ENCODE data around the gene CYB561A3.

The CYB561A3 gene

DNA sequence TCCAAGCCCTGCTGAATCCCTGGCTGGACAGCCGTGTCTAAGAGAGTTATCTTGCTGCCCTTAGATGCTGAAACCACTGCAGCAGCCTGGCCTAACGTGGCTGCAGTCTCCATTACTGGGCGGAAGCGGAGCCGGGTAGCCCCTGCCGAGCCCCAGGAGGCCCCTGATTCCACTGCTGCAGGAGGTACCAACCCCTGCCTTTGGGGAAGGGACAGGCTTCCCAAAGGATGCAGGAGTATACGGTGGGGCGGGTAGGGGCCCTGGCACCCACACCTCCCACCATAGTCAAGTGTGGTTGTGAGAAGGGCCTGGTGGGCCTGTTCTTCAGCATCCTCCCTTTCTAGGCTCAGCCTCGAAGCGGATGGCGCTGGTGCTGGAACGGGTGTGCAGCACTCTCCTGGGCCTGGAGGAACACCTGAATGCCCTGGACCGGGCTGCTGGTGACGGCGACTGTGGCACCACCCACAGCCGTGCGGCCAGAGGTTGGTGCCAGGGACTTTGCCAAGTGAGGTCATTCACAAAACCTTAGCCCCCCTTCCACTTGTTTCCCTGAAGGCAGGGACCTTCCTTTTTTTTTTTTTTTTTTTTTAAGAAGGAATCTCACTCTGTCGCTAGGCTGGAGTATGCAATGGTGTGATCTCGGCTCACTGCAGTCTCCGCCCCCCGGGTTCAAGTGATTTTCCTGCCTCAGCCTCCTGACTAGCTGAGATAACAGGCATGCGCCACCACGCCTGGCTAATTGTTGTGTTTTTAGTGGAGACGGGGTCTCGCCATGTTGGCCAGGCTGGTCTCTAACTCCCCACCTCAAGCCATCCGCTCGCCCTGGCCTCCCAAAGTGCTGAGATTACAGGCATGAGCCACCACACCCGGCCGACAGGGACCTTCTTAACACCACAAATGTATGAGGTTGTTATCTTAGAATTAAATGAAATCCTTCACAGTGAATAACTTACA, 17.6 kb downstream of the CYB561A3 start:
- no peak for DNase-seq

DNA sequence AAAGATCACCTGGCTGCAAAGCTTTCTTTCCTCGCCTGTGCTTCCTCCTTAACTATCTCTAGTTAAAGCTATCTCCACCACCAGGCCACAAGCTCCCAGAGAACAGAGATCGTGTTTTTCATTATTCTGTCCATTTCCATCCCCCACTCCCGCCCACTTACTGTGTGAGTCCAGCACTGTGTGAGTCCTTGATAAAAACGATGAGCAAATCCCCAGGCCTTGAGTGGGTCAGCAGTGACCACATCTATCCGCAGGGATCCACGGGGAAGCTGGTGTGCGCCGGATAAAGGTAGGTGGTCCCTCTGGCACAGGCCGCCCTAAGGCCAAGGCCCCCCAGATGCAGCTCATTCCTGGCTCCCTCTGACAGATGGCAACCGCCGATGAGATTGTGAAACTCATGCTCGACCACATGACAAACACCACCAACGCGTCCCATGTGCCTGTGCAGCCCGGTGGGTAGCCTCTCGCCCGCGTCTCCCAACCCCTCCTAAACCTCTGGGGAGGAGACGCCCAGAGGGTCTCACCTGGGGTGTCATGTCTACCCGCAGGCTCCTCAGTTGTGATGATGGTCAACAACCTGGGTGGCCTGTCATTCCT, 19.4 kb downstream of the CYB561A3 start:
- DNase-seq = no peak

DNA sequence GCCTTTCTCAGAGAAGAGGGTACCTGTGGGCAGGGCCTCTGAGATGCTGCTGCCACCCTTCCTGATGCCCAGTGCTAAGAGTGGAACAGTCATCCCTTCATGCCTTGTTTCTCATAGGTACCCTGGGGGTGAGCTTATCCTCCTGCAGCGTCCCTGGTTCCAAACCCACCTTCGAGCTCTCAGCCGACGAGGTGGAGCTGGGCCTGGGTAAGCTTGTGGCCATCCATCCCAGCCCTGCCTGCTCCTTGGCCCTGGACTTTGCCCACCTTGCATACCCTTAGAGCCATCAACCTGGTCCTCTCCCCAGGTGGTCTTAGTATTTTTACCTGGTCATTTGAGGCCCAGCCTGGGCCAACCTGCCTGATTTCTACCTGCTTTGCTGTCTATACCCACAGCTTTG, 20.0 kb downstream of the CYB561A3 start:
- no peak for DNase-seq

DNA sequence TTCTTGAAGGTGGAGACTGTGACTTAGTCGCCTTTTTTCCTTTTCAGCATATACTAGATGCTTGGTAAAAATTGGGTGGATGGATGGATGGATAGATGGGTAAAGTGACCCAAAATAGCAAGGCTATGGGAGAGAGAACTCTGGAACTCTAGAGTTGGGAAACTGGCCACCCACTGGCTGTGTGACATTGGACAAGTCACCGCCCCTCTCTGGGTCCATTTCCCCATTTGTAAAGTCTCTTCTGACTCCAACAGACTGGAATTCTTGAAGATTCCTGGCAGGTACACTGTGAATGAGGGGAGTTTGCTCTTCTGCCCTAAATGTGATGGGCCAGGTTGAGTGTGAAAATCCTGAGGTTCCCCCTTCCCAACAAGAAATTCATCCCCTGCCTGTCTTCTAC, 20.7 kb downstream of the CYB561A3 start:
- no peak for DNase-seq

DNA sequence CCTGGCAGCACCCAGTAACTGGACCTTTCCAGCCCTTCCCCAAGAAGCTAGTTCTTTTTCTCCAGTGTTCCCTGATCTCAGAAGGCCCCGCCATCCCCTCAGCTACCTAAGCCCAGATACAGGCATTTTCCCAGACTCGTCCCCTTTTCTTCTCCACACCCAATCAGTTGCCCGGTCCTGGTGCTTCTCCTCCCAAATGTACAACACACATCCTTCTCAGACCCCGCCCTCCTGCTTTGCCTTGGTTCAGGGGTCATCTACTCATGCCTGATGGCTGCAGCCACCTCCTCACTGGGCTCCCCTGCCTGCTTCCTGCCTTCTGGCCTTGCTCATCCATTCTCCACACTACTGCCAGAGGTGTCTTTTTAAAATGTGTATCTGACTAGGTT, 22.2 kb downstream of the CYB561A3 start:
- DNase-seq = no peak

DNA sequence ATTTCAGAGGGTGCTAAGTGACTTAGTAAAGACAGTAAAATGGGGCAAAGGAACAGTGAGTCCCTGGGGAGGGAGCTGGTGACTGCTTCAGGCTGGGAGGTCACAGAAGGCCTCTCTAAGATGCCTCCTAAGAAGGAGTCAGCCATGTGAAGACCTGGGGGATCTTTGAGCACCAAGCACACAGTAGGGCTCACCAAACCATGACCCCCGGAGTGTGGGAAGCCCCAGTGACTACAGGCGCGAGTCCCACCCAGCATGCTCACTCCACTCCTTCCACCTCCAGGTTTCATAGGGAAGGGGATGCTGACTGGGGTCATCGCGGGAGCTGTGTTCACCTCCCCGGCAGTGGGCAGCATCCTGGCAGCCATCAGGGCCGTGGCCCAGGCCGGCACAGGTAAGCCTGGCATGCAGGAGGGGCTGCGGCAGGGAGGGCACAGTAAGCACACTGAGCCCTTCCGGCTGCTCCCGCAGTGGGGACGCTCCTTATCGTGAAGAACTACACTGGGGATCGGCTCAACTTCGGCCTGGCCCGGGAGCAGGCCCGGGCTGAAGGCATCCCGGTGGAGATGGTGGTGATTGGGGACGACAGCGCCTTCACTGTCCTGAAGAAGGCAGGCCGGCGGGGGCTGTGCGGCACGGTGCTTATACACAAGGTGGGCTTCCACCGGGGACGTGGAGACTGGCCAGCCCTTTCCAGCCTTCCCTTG, 22.7 kb downstream of the CYB561A3 start:
- DNase-seq = no peak

DNA sequence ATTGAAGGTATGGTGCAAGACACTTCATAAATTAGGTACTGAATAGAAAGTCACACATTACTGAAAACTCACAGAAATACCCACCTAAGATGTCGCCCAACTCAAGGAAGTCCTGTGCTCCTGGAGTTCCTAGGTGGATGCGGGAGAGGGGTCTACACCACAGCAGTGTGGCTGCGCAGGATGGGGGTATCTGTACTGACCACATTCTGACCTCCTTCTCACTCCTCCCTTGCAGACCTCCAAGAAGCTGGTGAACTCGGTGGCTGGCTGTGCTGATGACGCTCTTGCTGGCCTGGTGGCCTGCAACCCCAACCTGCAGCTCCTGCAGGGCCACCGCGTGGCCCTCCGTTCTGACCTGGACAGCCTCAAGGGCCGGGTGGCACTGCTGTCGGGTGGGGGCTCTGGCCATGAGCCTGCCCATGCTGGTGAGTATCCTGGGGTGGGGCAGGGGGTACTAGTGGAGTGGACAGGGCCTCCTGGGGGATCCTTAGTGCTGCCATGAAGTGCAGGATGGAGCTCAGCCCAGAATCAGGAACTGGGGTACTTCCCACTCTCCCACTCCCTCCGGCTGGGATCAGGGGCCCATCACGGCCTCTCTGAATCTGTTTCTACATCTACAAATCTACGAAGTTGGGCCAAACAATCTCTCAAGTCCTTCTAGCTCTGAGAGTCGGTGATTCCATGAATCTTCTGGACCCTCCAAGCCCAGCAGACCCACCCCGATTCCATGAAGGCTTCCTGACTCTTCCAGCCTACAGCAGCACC, 23.8 kb downstream of the CYB561A3 start:
- DNase-seq = no peak

DNA sequence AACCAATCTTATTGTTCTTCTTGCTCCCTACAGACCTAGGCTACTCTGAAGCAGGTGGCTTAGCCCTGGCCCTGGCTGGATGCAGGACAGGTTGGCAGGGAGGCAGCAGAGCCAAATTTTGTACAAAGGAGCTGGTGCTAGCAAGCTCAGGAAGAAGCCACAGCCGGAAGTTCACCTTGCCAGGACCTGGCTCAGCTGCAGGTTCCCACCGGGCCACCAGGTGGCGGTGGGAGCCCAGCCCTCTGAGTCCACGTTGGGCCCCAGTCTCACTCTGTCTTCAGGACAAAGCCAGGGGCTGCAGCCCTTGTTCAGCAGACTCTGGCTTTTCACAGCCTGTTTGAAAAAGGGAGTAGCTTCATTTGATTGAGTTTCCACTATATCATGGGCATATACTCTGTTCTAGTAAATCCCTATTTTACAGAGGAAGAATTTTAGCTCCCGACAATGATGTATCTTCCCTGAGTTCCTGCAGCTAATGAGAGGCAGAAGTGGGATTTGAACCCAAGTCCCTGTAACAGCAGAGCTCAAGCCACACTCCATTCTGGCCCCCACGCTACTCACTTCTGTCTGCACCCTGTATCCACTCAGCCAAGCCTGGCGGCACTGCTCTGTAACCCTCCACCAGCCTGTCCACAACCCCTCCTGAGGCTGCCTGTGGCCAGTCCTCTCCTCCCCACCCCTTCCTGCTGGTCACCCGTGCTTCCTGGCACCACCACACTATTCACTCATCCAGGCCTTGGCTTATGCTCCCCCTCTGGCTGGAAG, 25.3 kb downstream of the CYB561A3 start:
- peak; percentile 77 for DNase-seq

DNA sequence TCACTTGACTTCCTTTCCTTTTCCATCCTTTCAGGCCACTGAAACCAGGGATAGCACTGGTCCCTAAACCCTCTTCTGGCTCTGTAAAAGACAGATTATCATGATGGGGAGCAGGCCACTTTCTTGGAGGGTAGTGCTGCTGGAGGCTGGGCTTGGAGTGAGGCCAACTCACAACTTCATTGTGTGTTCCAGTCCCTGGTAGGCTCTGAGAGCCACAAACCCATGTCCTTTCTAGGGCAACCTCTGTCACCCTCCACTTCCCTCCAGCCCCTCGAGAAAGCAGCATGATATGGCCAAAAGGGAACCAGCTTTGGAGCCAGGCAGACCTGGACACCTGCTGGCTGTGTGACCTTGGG, 26.3 kb downstream of the CYB561A3 start:
- DNase-seq = no peak

DNA sequence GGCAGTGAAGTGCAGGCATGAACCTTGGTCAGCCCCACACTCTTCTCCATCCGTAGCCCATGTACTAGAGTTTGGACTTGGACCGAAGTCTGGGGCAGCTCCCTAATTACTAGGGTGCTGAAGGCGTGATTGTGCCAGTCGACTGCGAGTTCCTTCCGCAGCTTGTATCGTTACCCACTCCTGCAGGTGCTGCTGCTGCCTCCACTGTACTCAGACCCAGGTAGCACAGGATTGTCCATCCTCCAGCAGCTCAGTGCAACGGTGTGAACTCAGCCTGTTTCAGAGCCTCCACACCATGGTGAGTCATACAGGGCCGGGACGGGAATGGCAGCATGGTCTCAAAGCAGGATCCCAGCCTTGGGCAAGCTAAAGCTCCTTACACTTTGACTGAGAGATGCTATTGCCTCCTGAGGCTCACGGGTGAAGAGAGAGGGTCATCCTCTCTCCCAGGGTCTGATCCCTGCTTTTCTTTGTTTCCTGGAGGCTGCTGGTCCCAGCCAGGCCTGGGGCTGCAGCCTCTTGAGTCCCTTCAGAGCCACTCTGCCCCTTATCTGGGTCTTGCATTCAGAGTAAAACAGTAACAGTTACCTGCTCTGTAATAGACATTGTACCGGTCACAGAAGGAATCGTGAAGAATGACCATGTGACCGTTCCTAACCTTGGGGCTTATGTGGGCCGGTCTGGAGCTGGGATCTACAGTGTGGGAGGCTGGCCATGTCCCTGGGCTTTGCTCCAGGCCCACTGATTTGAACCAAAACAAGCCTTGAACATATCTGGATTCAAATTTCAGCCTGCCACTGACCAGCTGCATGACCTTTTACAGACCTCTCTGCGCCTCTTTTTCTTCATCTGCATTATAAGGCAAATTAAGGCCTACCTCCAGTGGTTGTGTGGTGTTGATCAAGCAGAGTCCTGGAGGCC, 27.0 kb downstream of the CYB561A3 start:
- DNase-seq = no peak

DNA sequence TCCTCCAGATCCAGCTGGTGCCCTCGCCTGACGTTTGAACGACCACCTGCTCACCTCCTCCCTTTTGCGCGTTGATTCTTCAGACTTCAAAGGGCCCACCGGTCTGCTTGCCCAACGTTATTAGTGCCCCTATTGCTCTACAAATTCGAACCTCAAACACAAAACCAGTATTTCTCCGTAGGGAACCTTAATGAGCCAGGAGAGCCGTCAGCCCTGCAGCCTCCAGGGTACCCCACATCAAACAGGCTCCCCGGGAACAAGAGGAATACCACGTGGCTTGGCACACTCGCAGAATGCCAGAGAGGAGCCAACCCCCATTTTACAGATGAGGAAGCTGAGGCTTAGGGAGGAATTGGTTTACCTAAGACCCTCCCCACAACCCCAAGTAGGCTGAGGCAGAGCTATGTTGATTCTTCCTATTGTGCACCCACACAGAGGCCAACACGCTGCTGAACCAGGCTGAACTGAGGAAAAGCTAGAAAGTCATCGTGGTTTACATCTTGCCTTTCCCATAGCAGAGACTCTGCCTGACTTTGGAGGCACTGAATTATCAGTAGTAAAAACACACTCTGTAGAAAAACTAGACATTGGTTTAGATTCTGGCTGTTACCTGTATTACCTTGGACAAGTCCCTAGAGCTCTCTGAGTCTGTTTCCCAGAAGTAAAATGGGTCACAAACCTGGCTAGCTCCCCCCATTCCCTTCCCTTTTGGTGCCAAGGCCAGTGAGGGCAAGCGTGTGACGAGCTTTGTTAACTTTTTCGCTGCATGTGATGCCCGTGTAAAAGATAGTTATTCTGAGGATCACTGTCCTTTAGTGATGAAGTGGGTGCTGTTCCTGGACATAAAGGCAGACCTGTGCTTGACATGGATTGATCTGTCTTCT, 27.9 kb downstream of the CYB561A3 start:
- DNase-seq = no peak

DNA sequence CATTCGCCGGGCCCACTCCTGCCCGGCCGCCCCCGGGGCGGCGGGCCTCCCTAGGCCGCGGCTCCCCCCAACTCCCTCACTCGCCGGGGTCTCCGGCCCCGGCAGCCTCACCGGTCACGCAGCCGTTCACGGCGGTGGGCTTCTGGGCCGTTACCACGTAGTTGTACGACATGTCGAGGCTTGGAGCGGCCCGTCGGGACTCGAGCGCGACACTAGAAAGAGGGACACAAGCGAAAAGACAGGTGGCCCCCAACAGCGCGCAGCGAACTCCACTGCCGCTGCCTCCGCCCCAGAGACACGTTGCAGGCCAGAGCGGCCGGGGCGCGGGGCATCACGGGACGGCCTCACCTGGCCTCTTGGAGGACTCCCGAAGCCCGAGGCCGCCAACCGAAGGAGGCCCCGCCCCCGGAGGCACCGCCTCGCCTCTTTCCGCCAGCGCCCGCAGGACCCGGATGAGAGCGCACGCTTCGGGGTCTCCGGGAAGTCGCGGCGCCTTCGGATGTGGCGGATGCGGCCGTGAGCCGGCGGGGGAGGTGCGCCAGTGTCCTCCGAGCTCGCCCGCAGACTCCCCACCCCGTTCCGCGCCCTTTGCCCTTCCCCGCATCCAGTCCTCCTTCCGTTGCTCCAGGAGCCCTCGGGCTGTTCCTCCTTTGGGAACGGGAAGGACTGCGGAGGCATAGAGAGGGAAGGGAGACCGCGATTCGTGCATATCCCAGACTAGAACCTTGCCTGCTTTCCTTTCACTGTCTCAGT, 28.7 kb downstream of the CYB561A3 start, which contains the start of the genes DDB1 and TKFC:
Gene DDB1 (minus strand): TSS at position 309 of the 753 bp plus-strand sequence. CDS start 137 bp downstream, at position 172.
Gene TKFC (plus strand): TSS at position 432 of the 753 bp plus-strand sequence. CDS start 1,501 bp downstream, outside the sequence.
- peak; percentile 92 for DNase-seq

DNA sequence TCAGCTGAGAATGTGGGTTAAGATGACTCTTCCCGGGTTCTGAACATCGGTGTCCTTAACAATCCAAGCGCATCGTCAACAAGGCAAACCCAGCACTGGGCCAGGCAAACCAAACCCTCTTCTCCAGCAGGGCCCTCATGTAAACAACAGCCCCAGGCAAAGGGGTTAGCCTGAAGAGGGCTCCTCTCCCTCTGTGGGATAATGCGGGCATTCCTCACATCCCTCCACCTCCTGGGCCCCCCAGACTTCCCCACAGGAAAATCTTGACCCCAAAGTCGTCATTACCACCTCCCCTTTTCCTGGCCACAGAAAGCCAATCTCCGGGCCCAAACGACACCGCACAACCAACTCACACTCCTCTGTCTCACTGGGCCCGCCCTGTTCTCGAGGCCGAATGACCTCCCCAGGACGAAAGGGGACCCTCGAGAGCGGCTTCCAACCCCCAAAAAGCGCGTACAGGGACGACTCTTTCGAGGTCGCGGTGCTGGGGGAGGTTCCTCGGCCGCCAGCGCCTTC, 29.3 kb downstream of the CYB561A3 start:
- DNase-seq = no peak

DNA sequence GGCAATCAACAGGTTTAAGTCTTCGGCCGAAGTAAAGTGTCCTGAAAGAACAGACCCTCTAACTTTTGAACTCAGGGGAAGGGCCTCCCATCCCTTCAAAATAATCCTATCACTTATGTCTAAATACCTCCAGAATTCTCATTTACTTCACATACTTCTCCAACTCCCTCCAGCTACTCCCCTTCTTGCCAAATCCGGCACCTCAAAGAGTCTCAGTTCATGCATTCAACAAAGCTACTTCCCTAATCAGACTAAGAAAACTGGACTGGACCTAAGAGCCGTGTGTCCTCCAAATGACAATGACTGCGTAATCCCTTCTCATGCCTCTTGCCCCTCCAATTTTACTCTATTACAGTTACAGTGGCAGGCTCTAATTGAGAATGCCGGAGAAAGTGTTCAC, 30.0 kb downstream of the CYB561A3 start:
- DNase-seq = no peak

DNA sequence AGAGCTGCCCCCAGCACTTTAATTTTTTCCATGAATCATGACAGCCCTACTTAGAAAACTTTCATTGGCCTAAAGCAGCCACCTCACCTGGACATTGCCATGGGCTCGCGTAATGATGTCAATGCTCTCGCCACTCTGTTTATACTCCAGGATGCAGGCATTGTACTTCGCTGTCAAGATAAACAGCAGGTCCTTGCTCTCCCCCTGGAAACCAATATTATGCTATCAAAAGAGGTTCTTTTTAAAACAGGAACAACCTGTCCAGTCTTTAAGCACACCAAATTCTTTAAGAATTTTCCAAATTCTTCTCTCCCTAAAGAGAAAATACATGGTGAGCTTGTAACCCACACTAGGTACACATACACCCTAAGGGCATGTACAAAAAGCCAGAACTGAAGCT, 31.8 kb downstream of the CYB561A3 start:
- DNase-seq = no peak

DNA sequence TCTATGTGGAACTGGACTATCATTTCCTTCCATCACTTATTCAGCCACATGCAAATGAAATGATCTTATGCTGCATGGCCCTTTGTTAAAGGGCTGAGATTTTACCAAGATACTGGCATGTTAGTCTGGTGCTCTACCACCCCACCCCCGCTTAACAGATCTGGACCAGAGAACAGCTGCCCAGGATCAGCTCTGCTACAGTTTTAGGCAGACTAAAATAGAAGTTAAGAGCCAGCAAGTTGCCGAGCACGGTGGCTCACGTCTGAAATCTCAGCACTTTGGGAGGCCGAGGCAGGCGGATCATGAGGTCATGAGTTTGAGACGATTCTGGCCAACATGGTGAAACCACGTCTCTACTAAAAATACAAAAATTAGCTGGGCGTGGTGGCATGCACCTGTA, 33.3 kb downstream of the CYB561A3 start:
- DNase-seq = no peak

DNA sequence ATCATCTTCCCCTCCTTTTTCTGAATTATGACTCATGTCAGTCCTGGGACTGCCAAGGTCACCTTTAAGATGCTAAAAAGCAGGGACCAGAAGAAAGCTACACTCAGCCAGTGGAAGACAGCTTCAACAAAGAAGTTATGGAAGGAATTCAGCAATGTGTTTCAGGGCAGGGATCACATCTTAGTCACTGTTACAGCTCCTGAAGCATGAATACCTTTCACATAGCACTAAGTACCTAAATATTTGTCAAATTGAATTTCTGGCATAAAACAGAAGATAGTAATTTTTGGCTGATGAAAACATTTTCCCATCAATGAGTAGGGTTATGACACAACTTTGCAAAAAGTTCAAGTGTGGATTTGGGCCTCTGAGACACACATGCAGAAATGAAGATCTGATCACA, 34.0 kb downstream of the CYB561A3 start:
- DNase-seq = no peak

DNA sequence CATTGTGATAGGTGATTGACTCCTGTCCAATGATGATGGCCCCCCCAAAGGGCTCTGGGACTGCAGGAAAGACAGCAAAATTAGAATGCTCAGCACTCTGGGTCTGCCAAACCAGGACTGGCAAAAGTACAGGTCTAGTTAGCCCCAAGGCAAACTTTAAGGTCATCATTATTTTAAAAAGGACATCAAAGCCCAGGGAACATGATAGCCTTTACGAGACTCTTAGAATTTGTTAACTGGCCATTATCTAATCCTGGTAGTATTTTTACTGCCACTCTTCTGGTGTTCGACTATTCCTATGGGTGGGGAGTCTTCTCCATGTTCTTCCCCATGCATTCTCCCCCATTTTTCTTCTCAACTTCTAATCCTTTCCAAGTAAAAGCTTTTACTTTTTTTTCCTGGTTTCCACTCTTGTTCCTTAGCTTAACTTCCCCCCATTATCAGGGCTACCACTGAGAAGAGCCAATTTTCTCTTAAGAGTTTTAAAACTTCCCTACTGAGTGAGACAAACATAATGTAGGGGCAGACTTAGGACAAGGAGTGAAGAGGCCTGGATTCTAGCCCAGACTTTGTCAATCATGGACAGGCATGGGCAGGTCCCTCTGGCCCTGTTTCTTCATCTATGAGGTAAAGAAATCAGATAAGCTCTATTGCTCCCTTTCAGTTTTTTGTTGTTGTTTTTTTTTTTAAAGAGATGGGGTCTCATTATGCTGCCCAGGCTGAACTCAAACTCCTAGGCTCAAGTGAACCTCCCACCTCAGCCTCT, 35.9 kb downstream of the CYB561A3 start:
- no peak for DNase-seq
